ENCODE results near the gene MLLT3.

MLLT3 gene

DNA sequence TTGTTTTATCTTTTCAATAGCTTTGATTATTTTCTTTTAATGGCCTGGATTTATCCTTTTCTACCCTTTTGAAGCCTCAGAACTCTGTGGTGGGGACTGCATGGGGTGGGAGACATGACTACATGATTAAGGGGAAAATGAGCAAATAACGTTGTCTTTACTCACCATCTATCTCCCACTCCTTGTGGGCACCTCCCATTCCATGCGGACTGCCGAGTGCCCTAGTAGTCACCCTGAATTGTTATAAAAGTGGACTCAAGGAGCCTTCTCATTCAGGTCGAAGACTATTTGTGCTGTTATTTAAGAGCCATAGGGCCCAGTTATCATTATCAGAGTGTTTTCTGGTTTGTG is 281.8 kb downstream of the MLLT3 start:
- DNase-seq (ENCODE audit: low read depth) = no peak

DNA sequence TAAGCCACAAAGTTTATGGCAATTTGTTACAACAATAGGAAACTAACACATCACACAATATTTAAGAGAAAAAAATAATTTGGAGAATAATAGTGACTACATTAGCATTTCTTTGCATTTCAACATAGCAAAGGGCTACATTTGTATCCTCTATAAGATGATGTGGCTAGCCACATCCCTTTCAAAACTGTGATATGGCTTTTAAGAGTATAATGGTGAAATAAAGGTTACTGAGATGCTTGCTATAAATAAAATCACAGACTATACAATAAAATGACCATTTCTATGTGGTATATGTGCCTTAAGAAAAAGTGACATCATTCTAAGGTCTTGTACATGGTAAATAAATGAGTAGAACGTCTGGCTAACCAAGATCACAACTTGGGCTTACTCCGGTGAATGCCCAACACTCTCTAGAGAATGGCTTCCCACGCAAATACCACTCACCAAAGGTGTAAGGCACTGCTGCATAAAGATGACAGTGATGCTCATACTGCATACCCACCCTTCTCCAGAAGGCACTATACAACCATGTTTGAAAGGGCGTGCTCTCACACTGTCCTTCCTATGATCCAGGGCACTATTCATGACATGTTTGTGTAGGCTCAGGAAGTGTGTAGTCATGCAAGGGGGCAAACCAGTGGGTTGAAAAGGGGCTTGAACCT is 286.5 kb downstream of the MLLT3 start:
- DNase-seq (ENCODE audit: low read depth) = no peak

DNA sequence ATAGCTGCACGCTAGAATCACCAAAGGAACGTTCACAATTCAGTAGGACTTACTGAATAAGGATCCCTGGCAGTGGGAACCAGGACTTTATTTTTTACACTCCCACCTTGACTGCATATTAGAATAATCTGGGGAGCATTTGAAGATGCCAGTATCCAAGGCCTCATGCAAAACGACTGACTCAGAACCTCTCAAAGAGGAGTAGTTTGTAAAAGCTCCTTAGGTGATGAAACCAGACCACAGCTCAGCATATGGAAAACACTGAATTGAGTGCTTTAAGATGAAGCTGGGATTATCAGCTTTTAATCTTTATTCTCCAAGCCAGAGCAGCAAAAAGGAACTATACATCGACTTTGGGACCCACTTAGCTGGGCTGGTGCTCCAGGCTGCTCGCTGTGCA is 288.3 kb downstream of the MLLT3 start:
- peak; percentile 25 for DNase-seq (ENCODE audit: low read depth)

DNA sequence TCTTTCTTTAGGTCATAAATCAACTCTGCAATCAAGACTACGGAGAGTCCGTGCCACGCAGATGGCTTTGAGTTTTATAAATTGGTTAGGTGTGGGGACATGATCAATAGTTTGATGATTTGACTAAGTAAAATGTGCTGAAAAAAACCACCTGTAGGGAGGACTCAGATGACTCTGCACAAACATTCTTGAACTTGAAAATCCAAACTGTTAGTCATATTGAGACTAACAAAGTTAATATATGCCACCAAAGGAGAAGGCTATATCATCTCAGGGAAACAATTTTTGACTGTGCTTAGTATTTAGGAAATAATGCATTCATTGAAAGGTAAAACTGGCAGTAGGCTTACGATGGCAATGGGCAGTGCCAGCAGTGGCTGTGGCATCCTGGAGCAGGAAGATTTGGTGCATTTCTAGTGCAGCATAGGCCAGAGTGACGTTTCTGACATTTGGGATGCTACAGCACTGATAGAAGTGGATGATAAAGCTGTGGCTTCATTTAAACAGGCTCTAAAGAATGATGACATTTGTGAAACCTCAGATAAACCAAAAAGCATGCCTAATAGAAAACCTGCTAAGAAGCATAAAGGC is 291.1 kb downstream of the MLLT3 start:
- no peak for DNase-seq (ENCODE audit: low read depth)

DNA sequence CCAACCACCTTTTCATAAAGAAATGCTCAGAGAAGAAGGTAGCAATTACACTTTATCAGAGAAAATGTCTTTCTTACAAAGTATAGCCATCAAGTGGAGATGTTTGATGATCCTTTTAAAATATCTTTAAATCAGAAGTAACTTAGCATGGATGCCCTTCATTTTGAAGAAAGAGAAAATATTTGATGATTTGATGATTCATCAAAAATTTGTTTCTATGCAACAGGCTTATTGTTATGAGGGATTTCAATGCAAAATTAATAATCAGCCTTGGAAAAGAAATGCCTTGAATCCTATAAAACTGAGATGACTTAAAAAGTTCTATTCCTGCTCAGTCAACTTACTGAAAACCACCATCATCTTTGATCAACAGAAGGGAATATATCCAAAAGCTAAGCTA is 291.6 kb downstream of the MLLT3 start:
- DNase-seq (ENCODE audit: low read depth) = no peak

DNA sequence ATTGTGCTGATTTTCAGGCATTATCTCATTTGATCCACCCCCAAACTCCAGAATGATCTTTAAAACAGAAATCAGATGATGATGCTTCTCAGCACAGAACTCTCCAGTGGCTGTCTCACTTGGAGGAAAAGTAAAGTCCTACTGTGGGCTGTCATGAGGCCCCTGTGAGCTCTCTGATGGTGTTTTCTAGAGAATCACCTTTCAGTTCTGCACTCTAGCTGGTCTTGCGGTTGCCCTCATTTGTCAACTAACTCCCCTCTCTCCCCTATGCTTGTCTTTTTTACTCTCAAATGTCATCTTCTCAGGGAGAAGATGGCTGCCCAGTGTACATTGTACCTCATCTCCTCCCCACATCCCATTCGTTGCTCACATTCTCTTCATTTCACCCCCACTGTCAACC is 295.8 kb downstream of the MLLT3 start:
- DNase-seq (ENCODE audit: low read depth) = no peak

DNA sequence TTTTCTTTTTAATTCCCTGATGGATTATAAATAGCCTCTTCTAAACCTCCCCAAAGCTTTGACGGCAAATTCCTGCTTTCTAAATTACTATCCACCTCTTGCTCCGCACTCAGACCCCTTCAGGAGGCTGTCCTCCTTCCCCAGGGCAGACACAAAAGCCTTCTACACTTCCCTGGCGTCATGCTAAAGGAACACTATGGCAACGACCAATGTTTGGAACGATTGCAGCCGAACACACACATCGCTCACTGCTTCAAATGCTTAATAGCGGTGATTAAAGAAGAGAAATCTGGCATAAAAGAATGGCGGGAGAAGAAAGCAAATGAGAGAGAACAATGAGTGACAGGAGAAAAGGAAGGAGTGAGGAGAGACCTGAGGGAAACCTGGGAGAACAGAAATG is 297.3 kb downstream of the MLLT3 start:
- no peak for DNase-seq (ENCODE audit: low read depth)

DNA sequence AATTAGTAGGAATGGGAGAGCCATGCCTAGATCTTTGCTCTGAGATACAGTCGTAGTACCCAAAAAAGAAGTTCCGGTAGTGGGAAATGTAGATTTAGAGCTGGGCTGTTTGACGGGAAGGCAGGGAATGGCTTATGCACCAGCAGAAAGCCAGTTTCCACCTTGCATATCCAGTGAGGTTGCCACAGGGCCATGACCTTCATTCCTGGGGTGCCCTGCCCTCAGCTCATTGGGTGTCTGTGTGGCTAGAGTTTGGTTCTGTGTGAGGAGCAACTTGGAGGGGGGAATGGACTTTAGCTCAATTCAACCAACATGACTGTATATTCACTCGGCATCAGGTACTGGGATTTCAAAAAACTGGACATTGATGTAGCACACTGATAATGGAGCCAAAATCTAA is 300.1 kb downstream of the MLLT3 start:
- no peak for DNase-seq (ENCODE audit: low read depth)

DNA sequence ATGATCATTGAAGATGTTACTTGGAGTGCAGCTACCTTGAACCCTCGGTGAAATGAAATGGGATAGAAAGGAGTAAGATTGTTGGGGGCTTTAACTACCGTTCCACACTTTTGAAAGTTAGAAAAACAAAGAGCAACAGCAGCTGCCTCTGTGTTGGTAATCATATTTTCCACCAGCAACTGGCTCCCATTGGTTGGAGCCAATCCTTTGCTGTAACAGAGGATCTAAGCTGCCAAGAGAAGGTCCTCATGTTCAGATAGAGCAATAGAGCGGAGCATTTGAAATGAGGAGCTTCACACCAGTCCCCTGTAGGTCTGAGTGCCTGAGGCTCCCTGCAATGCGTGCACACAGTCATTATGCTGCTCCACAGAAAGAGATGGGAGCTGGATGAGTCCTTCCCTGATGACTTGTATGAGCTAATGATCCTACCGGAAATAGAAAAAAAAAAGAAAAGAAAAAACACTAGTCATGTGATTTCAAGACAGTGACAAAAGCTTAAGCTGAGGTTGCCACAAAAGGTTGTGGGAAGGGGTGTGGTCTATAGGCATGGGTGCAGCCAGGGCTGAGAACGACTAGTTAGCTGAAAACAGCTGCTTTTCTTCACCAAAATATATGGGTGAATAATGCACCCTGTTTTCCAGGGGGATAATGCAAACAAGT is 300.7 kb downstream of the MLLT3 start:
- DNase-seq (ENCODE audit: low read depth) = no peak

DNA sequence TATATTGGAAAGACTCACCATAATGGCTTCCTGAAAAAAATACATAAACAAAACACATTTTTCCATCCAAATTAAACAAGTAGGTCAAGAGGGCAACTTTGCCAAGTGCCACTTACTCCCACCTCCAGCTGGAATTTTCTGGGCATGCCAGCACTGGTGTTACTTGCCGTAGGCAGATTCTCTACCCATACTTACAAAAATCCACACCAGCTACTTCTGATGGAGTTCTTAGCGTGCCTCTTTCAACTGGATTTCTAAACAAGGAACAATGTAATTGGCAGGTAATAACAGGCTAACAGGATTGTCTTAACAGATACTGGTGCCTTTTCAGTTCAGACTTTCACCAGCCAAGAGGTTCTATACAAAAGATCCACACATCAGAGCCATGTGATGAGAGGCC is 301.4 kb downstream of the MLLT3 start:
- no peak for DNase-seq (ENCODE audit: low read depth)

DNA sequence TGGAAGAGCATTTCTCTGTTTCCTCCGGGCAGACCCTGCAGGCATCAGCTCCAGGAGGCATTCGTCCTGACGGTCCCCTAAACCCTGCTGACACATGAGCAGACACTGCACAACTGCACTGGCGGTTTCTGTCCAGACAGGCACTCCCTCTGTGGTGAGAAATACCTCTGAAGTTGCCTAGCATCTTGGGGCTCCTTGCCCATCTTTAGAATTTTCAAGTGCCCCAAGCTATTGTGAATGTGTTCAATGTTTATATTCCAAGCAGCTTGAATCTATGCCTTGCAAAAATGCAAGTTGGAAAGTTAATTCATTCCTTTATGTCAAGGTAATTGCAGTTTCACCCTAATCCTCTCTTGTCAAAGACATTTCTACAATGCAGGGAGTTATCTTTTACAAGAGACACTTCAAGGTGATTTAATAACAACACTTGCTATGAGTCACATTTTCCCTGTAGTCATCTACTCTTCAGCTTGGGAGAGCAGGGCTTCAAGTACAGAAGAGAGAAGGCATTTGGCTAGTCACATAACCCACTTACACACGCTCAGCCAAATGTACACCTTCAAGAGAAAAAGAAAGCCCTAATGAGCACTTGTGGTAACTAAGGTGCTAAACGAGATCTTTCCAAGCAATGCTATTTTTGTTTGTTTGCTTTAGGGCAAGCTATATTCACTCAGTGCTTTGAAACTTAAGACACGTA is 302.5 kb downstream of the MLLT3 start:
- DNase-seq (ENCODE audit: low read depth) = peak; percentile 95

DNA sequence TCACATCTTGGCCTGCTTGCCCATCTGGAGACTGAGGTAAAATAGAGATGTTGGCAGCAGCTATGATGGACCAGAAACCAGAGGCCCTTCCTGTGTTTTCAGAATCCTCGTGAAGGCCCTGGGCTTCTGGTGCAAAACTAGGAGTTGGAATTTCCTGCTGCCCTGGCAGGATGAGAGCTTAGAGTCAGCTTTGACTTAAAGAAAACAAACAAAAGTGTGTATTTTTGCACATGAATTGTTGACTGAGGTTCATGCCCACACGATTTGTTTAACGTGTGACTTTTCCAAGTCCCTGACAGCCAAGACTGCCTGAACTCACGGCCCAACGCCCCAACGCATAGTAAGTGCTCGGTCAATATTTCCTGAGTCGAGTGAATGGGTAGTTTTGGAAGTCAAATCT is 303.1 kb downstream of the MLLT3 start:
- no peak for DNase-seq (ENCODE audit: low read depth)

DNA sequence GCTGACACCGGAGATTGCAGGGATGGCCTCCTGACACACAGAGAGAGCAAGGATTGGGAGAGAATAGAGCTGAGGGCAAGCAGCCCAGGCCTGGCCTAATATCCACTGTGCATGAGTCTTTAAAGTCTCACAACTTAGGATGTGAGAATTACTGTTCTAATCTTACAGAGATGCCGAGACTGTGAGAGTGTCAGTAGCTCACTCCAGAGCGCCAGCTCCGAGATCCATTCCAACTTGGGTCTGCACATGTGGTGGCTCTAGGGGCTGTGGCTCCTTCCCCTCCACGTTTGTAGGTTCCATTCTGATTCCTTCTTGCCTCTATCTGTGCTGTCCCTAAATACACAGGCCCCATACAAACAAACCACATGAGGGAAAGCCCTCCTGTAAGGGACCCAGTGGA is 304.6 kb downstream of the MLLT3 start:
- no peak for DNase-seq (ENCODE audit: low read depth)

DNA sequence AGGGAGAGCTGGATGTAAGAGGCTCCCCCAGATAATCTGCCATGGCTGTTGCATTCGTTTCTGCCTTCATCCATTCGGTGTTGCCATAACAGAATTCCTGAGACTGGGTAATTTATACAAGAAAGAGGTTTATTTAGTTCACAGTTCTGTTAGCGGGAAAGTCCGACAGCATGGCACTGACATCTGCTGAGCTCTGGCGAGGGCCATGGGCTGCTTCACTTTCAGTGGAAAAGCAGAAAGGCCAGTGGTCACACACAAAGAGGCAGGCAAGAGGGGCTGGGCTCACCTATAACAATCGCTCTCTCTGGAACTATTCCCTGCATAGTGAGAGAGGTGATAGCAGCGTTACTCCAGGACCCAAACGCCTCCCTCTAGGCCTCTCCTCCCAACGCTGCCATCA is 305.9 kb downstream of the MLLT3 start:
- no peak for DNase-seq (ENCODE audit: low read depth)

DNA sequence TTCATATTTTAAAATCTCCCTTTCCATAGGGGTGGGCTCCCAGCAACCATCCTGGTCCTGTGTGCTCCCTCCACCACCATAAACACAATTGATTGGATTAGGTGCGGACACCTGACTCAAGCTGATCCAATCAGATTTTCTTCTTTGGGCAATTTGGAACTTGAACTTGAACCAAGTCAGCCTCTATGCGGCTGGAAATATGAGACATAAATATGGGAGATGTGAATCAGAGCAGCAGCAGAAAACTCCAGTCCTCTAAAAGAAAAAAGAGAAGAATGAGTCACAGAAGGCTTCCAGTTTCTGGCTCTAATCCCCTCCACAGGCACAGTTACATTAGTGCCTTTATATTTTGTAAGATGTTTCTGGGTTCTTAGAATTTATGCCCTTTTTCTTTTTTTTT is 306.6 kb downstream of the MLLT3 start:
- peak; percentile 89 for DNase-seq (ENCODE audit: low read depth)

DNA sequence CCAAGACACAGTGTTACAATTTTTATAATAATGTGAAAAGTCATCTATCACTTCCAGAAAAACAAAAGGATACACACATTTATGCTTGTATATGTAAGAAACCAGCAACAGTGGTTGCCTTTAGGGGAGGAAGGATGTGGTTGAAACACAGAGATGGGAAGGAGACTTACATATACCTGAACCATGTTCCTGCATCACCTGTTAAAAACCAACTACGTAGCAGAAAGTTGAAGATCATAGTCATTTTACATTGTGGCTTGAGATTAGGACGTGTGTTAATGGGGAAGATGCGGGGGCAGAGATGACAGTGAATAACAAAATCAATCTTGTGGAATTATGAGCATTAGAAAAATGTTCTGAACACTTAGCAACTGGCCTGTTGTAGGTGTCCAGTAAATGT is 307.3 kb downstream of the MLLT3 start:
- DNase-seq (ENCODE audit: low read depth) = peak; percentile 22

DNA sequence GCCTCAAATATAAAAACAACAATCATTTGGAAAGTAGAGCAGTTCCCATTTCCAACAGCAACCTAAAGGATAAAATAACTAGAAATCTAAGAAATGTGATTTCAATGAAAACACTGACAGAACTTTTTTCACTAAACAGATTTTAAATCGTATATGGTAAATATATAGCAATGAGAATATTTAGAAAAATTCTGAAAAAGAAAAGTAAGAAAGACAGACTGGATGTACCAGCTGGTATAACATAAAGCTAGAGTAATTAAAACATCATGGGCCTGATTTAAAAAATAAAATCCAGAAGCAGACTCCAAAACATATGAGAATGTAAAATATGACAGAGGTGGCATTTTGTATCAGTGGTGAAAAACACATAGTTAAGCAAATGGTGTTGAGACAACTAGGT is 308.9 kb downstream of the MLLT3 start:
- no peak for DNase-seq (ENCODE audit: low read depth)

DNA sequence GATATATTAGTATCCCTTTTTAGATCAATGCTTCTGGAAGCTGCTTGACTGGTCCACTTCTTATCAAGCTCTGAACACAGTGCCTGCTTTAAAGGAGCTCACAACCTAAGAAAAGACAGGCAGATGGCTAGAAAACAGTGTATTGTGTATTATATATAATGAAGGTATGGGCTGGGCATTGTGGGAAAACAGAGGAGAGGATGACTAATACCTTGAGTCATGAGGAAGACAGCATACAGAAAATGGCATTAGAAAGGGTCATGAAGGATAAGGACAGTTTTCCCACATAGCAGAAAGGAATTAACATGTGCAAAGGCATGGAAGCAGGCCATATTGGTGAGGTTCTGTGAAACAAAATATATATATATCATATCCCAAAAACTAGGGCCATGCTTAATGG is 309.6 kb downstream of the MLLT3 start:
- DNase-seq (ENCODE audit: low read depth) = peak; percentile 22

DNA sequence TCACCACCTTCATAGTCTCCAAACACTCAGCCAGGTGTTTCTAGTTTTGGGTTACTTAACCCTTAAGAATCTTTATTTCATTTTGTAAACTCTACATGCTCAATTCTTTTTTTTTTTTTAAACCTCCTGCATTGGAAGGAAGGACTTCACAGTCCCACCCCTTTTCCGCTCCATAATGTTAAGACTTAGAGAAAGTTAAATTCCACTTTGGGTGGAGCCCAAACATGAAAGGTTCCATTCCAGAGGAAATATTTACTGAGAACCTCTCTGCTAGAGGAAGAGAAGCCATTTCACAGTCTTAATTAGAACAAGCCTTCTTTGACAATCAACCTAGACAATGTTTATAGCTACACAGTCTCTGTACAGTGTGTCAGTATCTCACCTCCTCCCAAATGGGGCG is 312.3 kb downstream of the MLLT3 start:
- DNase-seq (ENCODE audit: low read depth) = no peak

DNA sequence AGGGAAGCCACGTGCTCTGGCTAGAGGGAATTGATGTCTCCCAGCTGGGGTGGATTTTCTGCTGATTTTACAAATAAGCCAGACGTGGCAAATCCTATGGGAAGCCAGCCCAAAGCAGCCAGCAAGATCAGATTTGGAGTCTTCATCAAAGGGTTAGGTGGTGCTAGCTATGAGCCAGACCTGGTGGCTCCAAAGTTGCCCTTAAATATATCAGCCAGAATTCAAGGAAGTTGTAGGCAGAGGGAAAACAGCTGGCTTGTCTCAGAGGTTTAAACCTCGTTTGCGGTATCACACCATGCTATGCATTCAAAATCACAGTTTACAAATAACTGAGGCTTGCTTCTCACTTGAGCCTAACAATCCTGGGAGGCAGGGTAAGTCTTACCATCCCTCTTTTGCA is 313.2 kb downstream of the MLLT3 start:
- no peak for DNase-seq (ENCODE audit: low read depth)

DNA sequence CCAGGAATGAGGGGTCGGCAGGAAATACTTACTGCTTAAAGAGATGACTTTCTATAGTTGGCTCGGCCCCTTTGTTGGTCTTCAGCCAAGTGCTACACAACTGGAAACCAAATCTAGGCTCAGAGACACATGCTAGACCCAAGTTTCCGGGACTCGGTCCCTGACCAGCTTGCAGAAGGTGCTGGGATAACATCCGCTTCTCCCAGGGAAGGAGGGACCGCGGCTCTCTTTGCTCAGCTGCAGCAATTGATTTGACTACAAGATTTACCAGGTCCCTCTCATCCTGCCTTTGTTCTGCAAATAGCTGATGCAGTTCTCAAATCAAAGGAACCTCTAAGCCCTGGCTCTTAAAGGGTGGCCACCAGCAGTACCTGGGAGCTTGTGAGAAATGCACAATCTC is 314.7 kb downstream of the MLLT3 start:
- DNase-seq (ENCODE audit: low read depth) = no peak

DNA sequence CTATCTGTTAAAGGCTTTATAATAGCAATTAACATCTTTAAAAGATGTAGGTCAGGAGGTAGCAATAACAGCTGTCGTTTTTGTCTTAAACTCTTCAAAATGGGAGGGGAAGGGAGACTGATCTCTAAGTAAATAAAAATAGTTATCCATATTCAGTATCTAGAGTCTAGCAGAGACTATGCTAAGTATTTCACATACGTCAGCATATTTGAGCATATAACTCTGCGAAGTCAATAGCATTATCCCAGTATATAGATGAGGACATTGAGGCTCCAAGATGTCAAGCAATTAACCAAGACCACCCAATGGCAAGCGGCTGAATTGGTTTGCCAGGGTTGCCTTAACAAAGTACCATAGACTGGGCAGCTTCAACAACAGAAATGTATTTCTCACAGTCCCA is 316.8 kb downstream of the MLLT3 start:
- DNase-seq (ENCODE audit: low read depth) = no peak

DNA sequence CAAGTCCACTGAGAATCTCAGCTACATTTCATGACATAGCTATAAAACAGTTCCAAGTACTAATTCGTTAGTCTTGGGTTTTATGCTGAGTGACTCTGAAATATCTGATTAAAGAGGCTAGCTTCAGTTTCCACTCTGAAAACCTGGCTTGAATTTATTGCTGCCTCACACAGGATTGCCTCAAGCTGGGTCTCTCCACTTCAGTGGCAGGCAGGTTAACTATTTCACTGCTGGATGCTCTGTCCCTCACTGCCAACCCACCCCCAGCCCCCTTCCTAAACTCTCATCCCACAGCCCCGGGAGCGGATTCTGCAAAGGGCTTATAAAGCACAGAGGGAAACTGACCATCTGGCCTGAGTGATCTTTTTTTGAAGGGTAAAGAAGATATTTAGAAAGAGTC is 318.3 kb downstream of the MLLT3 start:
- no peak for DNase-seq (ENCODE audit: low read depth)
